ENCODE results near the gene KCNK3.
A peak's percentile ranks its signal among the peaks of the same experiment; 100 is the strongest.
"Not testable (repeated sequence)": the region's sequence is repeated elsewhere in the genome, so short reads cannot be mapped to it uniquely, and the experiment has no call there.

KCNK3 gene

DNA sequence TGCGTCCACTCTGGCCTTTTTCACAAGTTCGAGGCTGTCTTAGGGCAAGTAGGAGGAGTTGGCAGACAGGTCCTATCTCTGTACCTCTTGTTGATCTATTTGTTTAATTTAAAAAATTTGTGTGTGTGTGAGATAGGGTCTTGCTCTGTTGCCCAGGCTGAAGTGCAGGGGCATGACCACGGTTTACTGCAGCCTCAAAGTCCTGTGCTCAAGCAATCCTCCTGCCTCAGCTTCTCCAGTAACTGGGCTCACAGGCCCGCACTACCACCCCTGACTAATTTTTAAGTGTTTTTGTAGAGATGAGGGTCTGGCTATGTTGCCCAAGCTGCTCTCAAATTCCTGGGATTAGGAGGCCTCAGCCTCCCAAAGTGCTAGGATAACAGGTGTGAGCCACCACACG, 67.3 kb downstream of the KCNK3 start:
- DNase-seq, result no peak

DNA sequence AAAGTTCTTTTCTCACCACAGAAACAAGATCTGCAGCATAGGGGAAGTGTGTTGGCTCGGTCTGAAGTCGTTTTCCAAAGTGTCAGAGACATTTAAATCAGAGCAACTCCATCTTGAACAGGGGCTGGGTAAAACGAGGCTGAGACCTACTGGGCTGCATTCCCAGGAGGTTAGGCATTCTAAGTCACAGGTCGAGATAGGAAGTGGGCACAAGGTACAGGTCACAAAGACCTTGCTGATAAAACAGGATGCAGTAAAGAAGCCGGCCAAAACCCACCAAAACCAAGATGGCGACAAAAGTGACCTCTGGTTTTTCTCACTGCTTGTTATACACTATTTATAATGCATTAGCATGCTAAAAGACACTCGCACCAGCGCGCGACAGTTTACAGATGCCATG, 68.5 kb downstream of the KCNK3 start:
- not testable (repeated sequence) for DNase-seq

DNA sequence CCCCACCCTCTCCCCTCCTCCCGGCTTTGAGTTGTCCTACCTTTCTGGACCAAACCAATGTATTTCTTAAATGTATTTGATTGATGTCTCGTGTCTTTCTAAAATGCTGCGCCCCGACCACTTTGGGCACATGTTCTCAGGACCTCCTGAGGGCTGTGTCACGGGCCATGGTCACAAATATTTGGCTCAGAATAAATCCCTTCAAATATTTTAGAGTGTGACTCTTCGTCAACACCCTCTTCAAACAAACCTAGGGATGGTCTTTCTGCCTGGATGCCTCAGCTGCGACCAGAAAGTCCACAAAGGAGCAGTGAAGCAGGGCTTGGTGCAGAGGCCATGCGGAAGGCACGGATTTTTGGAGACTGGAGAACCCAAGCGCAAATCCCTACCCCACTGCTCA, 70.5 kb downstream of the KCNK3 start:
- DNase-seq, result no peak

DNA sequence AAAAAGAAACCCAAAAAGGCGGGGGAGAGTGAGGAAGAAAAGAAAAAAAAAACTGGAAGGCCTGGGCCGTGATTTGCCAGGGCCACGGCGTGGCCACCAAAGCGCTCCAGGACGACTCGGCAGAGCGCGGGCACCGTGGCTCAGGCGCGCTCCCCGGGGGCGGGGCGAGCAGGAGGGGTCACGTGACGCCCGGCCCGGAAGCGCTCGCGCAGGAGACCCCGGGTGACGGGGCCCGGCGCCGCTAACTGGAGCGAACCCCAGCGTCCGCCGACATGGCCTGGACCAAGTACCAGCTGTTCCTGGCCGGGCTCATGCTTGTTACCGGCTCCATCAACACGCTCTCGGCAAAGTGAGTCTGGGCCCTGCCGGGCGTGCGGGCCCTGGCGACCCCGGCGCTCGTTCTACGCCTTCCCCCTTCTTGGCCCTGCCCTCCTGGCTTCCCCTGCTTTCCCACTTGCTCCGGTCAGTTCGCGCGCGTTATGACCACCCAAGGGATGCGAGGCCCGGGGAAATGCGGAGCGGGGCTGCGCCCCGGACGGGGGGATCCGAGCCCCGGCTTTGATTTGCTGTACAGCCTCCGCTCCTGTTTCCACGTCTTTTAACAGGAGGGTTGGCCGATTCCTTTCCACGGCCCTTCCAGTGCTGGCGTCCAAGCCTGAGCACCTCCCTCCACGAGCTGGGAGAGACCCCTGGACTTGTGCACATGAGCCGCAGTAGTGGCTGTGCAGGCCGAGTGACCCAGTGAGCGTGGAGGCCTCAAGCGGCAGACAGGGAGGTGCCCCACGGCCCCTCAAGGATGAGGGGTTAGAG, 71.8 kb downstream of the KCNK3 start, which contains the start of gene SLC35F6:
Gene SLC35F6, plus strand, starts transcription at position 207 of the 810 bp plus-strand sequence. Its CDS starts 66 bp downstream, at position 273.
- DNase-seq, result peak; percentile 88

DNA sequence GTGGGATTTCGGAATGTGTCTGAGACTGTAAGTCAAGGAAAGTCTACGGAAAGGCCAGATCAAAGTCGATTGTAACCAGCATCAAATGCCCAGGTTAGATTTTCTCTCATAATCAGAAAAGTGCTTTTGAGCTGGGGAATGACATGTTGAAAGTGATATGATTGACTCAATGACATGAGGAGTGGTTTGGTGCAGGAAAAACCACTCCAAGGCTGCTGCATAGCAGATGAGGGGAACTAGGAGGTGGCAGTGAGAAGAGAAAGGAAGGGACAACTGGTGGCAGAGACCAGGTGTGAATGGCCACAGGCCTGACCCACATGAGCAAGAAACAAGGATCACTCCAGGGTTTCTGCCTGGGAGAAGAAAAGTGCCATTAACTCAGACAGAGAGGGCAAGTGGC, 72.4 kb downstream of the KCNK3 start:
- DNase-seq, result no peak

DNA sequence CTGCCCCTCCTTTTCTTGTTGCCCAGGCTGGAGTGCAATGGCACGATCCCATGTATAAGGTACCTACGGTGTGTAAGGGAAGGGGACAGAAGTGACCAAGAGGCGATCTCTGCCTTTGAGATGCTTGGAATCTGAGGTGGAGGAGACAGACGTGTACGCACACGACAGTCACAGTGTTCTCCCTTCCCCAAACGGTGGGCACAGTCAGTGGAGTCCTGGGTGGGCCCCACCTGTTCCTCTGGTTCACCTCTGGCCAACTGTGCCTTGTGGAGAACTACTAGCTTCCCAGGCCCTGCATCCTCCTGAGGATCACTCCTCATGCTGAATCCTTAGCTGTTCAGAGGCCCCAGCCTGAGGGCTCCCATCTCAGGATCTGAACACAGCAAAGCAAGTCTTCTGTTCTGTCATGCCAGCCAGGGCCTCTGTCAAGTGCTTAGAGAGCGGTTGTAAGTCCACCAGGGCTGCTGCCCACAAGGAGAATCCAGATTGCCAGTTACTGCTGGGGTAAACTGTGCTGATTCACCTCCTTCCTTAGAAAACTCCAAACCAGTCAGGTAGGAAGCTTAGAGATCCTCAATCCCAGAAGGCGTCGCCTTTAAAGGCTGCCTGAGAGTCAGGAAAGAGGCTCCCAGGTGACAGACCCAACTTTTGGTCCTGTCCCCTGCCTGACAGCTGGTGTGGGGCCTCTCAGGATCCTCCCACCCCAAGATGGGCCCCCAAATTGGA, 73.1 kb downstream of the KCNK3 start:
- no peak for DNase-seq

DNA sequence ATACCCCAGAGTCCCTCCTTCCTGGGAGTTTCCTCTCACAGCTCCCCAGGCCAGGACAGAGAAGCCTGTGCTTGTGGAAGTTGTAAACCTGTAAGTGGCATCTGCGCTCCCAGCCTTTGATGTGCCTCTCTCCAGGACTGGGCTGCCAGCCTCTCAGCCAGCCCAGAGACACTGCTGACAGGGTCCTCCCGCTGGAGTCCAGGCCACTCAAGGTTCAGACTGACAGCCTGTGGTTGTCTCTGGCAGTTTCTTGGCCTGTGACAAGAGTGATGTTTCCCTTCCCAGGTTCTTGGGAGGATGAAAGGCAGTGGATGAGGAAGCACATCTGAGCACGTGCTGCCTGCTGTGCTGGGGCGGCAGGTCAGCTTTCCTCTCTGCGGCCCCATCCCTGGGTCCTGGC, 74.6 kb downstream of the KCNK3 start:
- no peak for DNase-seq

DNA sequence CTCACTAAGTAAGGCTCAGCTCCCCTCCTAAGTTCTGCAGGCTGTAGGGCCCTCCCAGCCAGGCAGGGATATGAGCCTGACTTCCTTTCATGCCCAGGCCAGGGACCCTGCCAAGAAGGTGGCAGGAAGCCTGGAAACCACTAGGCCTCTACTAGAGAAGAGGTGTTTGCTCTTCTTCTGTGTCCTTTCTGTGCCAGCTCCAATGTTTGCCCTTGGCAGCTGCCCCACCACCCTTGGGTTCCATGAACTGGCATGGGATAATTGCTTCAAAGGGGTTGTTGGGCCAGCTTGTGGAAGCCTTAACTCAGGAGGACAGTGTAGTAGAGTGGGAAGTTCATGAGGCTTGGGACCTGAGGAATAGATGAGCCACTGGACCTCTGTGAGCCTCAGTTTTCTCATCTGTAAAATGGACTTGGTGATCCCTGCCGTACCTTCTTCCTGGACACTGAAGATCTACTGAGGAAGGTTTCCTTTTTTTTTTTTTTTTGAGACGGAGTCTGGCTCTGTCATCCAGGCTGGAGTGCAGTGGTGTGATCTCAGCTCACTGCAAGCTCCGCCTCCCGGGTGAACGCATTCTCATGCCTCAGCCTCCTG, 75.5 kb downstream of the KCNK3 start:
- DNase-seq, result no peak

DNA sequence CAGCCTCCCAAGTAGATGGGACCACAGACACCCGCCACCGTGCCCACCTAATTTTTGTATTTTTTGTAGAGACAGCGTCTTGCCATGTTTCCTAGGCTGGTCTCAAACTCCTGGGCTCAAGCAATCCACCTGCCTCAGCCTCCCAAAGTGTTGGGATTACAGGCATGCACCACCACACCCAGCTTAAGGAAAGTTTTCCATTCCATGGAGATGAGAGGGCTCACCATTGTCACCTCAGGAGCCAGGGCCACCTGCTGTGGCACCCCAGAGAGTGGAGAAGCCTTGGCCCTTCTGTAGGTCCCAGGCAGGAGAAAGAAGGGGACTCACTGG, 76.2 kb downstream of the KCNK3 start:
- DNase-seq, result no peak

DNA sequence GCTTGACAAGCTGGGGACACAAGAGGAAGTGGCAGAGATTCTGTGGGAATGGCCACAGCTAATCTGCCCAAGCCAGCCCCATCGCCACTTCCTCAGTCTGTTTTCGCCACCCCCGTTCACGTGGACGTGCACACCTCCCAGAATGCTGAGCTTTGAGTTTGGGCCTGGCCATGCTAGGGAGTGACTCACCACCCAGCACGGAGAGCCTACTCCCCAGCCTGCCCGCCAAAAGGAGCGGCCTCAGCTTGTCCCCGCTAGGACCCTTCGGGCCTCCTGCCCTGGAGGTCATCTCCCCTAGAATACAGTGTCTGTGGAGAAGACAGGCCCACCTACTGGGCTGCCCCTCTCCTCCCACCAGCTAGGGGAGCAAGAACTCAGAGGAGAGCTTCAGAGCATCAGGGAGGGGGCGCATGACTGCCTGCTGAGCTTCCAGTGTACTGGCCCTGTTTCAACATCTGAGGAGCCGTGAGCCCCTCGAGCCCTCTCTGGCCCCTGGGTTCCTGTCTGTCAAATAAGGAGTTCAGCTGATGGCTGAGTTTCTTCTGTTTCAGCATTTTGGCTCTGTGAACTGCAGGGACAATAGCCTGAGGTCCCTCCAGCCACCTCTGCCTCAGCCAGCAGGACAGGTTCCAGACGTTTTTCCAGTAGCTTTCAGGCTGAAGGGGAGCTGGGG, 76.7 kb downstream of the KCNK3 start:
- DNase-seq, result peak; percentile 20

DNA sequence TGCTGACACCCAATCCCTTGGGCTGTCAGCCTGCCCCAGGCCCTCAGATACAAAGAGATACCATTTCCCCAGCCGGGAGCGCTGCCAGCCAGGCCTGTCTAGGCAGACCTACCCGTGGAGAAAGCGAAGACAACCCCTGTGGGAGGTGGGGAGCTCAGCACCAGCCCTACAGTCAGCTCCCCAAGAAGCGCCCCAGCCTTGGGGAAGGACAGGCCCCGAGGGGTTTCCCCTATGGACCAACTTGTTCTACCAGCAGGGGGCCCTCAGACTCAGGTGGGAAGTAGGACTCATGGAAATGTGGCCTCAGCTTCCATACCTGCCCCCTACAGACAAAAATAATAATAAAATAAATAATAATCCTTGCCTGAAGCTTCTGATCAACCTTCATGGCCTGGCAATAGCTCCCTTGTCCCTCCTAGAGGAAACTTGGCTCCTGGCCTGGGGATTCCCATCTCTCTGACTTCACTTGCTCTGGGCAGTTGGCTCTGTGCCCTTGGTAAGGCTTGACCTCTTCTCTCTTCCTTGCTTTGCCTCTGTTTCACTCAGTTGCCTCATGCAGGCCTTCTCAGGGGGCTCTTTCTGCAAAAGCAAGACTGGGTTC, 78.6 kb downstream of the KCNK3 start:
- DNase-seq, result peak; percentile 56

DNA sequence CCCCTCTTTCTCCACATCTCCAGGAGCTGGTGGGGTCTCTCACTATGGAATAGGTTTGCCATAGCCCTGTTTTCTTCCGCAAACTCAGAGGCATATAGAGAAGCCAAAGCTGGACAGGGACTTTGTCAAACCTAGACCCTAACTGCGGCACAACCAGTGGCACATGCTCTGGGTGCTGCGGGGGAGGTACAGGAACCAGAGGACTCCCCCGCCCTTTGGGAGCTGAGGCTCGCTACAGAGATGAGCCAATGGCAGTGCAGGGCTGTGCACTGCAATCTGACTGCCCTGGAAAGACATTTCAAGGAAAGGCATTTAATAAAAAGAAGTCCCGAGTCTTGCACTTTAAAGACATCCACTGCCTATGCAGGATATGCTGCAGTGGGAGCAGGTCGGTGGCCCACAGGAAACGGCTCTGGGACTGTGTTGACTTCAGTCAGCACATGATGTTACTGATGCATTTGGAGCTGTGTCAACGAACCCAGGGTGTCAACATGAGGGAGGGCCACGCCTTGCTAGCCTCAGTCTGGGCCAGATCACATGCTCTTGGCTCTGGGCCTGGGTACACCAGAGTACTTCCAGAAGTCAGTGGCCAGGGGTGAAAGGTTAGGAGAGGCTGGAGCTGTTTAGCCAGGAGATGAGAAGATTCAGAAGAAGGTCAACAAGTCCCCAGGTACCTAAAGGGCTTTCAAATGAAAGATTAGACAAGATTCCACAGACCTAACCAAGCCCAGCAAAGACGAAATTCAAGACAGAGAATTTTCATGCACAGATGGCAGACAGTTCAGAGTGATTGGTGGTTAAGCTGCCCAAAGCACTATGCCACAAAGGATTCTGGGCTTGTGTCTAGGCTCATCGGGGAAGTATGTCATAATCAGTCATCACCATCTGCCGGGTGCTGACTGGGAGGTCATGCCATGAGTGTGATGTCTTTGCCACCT, 79.8 kb downstream of the KCNK3 start:
- DNase-seq, result peak; percentile 13

DNA sequence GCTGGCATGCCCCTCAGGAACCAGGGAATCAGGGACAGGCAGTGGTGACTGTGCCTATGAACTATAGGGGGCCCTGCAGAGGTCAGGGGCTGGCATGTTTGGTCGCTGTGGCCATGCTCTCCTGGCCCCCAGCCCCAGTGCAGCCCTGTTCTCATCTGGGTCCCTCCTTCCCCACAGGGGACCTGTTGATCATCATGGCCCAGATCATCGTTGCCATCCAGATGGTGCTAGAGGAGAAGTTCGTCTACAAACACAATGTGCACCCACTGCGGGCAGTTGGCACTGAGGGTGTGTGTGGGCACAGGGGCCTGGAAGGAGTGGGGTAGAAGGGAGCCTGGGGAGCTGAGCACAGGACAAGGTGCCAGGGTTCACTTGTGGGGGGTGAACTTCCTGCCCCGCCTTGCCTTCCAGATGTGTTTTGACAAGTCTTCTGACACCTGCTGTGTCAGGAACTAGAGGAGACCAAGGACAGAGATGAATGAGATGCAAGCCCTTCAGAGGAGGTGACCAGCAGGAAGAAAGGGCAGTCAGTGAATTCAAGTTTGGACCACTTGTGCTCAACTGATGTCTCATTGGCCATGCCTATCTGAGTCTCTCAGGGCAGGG, 83.8 kb downstream of the KCNK3 start:
- no peak for DNase-seq

DNA sequence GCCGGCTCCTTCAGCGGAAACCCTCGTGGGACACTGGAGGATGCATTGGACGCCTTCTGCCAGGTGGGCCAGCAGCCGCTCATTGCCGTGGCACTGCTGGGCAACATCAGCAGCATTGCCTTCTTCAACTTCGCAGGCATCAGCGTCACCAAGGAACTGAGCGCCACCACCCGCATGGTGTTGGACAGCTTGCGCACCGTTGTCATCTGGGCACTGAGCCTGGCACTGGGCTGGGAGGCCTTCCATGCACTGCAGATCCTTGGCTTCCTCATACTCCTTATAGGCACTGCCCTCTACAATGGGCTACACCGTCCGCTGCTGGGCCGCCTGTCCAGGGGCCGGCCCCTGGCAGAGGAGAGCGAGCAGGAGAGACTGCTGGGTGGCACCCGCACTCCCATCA, 85.6 kb downstream of the KCNK3 start:
- DNase-seq, result no peak

DNA sequence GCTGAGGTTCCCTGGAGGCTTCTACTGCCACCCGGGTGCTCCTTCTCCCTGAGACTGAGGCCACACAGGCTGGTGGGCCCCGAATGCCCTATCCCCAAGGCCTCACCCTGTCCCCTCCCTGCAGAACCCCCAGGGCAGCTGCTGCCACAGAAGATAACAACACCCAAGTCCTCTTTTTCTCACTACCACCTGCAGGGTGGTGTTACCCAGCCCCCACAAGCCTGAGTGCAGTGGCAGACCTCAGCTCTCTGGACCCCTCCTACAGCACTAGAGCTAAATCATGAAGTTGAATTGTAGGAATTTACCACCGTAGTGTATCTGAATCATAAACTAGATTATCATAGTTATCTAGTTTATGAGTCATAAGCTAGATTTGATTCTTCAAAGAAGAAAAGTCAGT, 86.0 kb downstream of the KCNK3 start:
- DNase-seq, result peak; percentile 14

DNA sequence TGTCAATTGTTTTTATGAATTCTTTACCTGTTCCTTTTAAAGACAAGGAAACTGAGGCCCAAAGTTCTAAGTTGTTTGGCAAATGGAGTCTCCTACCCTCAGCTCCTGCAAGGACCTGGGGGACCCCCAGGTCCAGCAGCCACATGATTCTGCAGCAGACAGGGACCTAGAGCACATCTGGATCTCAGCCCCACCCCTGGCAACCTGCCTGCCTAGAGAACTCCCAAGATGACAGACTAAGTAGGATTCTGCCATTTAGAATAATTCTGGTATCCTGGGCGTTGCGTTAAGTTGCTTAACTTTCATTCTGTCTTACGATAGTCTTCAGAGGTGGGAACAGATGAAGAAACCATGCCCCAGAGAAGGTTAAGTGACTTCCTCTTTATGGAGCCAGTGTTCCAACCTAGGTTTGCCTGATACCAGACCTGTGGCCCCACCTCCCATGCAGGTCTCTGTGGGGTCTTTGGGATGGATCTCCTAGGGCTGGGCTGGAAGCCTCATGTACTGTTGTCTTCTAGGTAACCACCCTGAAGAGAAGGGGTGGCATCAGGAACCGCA, 87.8 kb downstream of the KCNK3 start:
- DNase-seq, result no peak
